NCI-H1417 treated with DMSO at 0.1 percent for 48 hours (cell line): Measurements from ENCODE around the gene GPR31.

Experiments used
- DNase-seq: peaks from one replicate; lab custom pipeline; 2025; lab: John Stamatoyannopoulos, UW

GPR31 gene

DNA sequence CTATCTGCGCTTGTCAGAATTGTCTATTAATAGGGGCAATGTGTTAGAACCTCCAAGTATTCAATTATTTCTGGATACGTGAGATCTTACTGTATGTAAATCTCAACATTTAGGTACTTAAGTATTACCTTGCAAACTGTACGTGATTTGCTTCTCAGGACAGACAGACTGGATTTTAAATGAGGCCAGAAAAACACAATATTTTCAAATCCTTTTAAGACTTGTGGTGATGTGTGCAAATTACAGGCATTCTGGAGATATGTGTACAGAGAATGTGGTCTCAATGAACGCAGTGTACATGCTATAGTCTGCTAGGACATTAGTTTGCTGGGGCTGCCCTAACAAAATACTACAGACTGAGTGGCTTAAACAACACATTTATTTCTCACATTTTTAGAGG lies 18.0 kb downstream of the GPR31 start:
- DNase-seq = no peak

DNA sequence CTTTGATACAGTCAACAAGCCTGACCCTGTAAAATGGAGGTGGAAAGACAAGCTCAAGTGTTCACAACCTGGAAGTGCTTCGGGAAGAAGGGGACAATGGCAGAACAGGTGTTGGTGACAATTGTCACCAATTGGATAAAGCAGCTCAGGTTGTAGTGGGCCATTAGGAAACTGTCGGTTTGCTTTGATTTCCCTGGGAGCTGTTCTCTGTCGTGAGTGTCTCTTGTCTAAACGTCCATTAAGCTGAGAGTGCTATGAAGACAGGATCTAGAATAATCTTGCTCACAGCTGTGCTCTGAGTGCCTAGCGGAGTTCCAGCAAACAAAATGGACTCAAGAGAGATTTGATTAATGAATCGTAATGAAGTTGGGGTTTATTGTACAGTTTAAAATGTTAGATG lies 19.9 kb downstream of the GPR31 start:
- no peak for DNase-seq

- no peak for DNase-seq
Measured at GRCh38 chr6:167137081-167137480, 20.7 kb downstream of the GPR31 start.

DNA sequence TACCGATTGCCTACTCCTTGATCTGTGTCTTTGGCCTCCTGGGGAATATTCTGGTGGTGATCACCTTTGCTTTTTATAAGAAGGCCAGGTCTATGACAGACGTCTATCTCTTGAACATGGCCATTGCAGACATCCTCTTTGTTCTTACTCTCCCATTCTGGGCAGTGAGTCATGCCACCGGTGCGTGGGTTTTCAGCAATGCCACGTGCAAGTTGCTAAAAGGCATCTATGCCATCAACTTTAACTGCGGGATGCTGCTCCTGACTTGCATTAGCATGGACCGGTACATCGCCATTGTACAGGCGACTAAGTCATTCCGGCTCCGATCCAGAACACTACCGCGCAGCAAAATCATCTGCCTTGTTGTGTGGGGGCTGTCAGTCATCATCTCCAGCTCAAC lies 21.4 kb downstream of the GPR31 start:
- no peak for DNase-seq

GRCh38 chr6:167134448-167135328 lies 23.1 kb downstream of the GPR31 start:
- DNase-seq = no peak

- no peak for DNase-seq
Measured at GRCh38 chr6:167130712-167131684, 26.8 kb downstream of the GPR31 start.

GRCh38 chr6:167130008-167130677 lies 27.6 kb downstream of the GPR31 start:
- no peak for DNase-seq

DNA sequence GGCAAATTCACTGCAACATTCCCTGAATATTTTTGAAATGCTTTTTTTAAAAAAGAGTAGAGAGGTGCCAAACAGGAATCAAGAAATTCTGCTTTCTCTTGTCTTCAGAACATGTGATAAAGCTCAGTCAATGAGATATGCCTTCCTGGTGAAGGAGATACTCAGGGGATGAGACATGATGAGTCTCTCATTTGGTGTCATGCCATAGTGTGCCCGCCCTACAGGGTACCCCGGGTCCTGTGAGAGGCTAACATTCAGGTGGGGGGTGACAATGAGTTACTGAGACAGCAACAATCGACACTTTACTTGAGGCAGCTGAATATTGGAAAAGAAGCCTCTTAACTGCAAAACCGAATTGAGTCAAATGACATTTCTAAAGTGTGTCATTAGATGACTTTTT lies 28.2 kb downstream of the GPR31 start:
- no peak for DNase-seq

GRCh38 chr6:167129159-167129558 lies 28.6 kb downstream of the GPR31 start:
- DNase-seq = no peak

- no peak for DNase-seq
Measured at GRCh38 chr6:167127785-167128531, 29.8 kb downstream of the GPR31 start.

- DNase-seq = no peak
Measured at GRCh38 chr6:167125855-167126349, 31.9 kb downstream of the GPR31 start.

DNA sequence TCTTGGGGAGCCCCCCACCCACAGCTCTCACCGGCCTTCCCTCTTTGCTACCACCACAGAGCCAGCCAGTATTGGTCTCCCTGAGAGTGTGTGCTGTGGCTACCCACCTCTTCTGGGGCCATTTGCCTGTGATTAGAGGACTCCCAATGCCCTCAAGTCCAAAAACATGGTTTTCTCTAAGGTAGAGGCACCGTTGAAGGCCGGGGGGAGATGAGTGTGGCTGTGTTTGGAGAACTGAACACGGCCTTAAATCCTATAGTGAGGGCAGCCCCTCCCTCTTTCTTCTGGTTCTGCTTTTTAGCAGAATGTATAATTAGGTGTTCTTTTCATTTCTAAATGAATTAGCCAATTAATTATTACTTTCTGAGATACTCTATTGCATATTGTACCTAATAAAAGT lies 32.4 kb downstream of the GPR31 start:
- DNase-seq = no peak

DNA sequence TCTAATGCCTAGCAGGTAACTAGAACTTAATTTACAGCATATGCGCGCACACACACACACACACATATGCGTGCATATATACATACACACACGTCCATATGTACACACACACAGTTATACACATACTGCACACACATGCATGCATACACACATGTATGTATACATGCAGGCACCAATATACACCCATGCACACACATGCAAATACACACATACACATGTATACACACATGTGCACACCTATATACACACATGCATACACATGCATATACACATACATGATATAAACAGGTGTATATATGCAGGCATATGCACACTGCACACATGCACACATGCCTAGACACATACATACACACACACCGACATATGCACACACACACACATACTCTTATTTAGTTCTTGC lies 33.0 kb downstream of the GPR31 start:
- no peak for DNase-seq

GRCh38 chr6:167122827-167123657 lies 34.7 kb downstream of the GPR31 start, which contains the start of gene CCR6:
TSS of gene CCR6 (plus strand) at chr6:167123096. CDS start at chr6:167136135, 13,039 bp downstream.
- no peak for DNase-seq

DNA sequence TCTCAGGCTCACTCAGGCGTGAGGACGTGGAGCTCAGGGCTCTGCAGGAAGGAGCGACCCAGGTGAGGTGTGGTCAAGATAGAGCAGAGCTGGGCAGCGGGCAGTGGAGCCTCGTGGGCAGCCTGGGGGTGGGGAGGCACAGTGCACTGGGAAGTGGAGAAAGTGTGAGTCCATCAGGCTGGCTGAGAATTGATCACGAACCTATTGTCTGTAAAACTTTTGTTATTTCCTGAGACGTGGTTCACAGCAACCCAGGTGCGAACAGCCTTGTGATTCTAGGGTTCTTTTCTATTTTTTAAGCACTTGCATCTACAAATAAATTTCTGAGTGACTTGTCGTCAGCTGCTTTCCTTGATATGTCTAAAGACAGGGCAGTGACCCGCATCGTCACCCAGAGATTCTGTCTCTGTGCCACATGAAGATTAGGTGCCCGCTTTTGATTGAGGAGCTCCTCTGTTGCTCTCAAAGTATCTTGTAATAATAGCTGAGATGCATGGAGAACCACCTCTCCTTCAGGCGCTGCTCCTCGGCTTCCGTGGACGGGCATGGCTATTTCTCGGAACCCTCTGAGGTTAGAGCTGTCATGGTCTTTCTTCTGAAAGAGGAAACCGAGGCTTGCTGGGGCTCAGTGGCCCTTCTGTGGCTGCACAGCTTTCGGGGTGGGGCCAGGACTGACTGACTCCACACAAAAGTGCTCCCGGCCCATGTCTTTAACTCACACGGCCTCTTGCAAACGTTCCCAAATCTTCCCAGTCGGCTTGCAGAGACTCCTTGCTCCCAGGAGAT lies 35.5 kb downstream of the GPR31 start:
- no peak for DNase-seq

GRCh38 chr6:167121335-167121841 lies 36.4 kb downstream of the GPR31 start:
- DNase-seq = no peak

DNA sequence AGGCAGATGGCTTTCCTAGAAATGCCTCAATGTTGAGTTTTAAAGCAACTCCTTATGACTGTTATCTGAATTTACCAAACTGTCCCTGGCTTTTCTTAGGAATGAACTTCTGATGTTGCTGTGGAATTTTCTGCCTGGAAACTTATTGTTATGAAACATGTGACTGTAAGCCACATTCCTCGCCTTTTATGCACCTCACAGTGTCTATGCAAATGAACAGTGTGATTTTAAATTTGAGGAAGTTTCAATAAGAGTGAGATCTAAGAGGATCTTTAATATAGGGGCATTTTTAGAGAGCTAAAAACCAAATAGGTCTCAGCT lies 37.2 kb downstream of the GPR31 start:
- no peak for DNase-seq

GRCh38 chr6:167119670-167120582 lies 37.9 kb downstream of the GPR31 start:
- DNase-seq = no peak
